Middle frontal gyrus (tissue), 1 donor: ENCODE data around the gene SPATS2.
"Not testable (repeated sequence)": the region's sequence is repeated elsewhere in the genome, so short reads cannot be mapped to it uniquely, and the experiment has no call there.

Experiments
- DNase-seq: peaks from one replicate; pipeline ENCODE4 v3.0.0-alpha.2; 2015; ENCODE audit warnings: low spot score; ENCODE audit errors: extremely low spot score

Gene SPATS2

GRCh38 chr12:49511410-49511809 is 144.1 kb downstream of the SPATS2 start:
- DNase-seq = no peak

DNA sequence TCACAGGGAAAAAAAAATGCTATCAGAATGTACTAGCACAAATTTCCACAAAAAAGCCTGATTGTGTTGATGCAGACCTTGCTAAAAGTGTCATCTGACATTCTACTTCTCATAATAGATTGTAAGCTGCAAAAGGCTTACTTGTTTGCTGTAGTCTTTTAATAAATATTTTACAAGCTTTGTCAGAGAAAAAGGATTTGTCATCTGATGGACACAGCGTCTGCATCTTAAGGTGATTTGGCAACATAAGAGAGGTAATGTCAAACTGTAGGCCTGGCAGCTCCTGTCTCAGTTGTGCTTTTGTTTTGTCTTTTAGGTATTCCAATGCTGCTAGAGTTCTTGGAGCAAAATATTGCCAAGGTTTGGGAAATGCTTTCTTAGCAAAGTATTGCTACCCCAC is 145.3 kb downstream of the SPATS2 start:
- DNase-seq = no peak

DNA sequence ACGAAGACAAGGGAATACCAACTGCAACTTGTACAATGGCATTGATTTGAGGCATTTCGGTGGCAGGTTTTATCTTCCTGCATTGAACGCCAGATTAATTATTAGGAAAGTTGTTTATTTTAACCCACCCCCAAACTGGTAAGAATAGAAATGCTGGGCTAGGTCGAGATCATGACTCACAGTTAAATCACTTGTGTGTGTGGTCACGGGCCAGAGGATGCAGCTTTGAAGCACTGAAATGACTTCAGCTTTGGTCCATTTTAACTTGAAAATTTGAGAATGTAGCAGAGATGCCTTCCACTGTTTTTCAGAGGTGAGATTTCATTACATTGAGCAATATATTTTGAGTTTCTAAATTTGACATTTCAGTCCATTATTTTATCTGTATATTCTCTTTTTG is 148.0 kb downstream of the SPATS2 start:
- no peak for DNase-seq

GRCh38 chr12:49518914-49519573 is 151.8 kb downstream of the SPATS2 start:
- DNase-seq = no peak

GRCh38 chr12:49519574-49519936 is 152.3 kb downstream of the SPATS2 start:
- DNase-seq = no peak

GRCh38 chr12:49521389-49521788 is 154.1 kb downstream of the SPATS2 start:
- DNase-seq = no peak

DNA sequence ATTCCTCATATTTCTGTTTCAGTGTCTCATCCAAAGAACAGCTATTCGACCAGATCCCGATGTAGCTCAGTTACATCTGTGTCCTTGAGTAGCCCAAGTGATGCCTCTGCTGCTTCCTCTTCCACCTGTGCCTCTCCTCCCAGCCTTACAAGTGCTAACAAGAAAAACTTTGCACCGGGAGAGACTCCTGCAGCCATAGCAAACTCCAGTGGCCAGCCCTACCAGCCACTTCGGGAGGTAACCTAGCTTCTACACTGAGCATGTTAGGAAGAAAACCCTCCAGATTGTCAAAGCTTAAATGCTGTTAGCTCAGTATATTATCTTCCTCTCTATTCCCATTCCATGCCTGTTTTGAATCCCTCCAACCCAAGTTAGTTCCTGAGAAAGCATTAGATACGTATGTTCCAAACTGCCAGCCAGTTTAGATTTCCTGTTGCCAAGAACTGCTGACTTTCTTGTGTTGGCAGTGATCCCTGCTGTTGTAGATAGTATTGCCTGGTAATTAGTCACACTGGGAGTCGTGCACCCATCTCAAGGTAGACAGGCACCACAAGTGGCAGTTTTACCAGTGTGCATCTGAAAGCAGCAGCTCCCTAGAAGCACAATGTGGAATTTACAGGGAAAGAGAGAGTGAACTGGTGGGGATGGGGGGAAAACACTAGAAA is 157.5 kb downstream of the SPATS2 start:
- DNase-seq = no peak

- DNase-seq = no peak
These were observed 158.7 kb downstream of the SPATS2 start for GRCh38 chr12:49525942-49526341.

- no peak for DNase-seq
These were observed 160.3 kb downstream of the SPATS2 start for GRCh38 chr12:49527361-49528130.

DNA sequence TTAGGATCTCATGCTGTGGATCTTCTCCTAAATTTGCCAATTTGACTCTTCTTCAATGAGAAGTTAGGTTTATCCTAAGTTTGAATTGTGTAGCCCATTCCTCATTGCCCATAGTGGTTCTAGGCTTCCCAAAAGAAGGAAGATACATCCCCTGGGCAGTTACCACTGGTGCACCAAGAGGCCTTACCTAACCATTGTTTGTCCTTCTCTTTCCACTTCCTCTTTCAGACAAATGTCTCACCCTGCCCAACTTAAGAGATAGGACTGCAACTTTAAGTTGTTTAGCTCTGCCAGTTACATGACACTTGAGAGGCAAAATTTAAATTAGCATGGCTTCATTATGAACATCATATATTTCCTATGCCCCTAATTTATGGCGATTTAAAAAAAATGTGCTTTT is 162.2 kb downstream of the SPATS2 start:
- DNase-seq = no peak

GRCh38 chr12:49531745-49532144 is 164.5 kb downstream of the SPATS2 start:
- no peak for DNase-seq

DNA sequence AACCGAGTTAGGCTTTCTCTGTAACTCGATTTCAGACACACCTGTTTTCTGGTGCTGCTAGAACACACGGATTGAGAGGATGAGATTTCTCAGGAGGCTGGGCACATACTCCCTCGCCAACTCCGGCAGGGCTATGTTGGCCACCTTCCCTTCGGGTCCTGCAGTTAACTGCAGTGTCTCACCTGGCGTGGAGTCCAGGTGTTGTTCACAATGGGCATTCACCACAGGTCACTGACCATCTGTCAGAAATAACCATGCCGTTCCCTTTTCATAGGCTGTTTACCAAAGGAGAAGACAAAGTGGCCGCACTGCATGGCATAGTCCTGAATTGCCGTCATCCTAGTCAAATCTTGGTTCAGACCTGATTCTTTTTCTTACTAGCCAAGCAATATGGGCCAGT is 166.1 kb downstream of the SPATS2 start:
- DNase-seq = no peak

- not testable (repeated sequence) for DNase-seq
These were observed 166.9 kb downstream of the SPATS2 start for GRCh38 chr12:49534122-49534521.

- no peak for DNase-seq
These were observed 167.5 kb downstream of the SPATS2 start for GRCh38 chr12:49534731-49535278.

GRCh38 chr12:49535921-49536525 is 168.8 kb downstream of the SPATS2 start:
- no peak for DNase-seq

DNA sequence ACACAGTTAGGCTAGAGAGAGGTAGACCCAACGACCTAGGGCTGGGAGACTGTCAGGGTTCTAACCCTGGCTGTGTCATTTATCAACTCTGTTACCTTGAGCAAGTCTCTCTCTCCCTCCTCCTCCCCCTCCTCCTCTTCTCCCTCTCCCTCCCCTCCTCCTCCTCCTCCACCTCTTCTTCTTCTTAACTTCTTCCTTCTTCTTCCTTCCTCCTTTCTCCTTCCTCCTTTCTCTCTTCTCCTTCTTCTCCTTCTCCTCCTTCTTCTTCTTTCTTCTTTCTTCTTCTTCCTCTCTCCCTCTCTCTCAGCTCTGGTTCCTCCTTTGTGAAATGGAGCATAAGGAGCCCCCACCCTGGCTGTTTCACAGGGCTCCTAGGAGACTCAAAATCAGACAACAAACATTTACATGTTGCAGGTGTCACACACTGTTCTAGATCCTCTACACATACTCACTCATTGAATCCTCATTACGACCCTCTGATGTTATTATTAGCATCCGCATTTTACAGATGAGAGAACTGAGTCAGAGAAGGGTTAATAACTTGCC is 169.3 kb downstream of the SPATS2 start:
- DNase-seq = no peak

DNA sequence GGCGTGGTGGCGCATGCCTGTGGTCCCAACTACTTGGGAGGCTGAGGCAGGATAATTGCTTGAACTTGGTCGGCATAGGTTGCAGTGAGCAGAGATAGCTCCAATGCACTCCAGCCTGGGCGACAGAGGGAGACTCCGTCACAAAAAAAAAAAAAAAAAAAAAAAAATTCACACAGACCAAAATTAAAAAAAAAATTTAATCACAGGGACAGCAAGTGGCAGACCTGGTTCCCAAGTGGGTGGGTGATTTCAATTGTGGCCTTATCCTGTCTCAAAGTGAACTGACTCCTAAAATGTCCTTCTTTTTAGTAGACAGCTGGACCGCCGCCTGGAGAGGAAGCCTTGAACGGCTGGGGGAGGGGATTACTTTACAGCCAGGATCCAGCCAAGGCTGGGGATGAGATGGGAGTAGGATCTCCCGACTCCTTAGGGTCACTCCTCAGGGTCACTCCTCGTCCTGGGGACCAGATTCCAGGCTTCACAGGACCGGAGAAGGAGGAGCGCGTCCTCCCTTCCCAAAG is 170.0 kb downstream of the SPATS2 start:
- no peak for DNase-seq

GRCh38 chr12:49537752-49538509 is 170.7 kb downstream of the SPATS2 start:
- DNase-seq = no peak

- DNase-seq = no peak
These were observed 171.5 kb downstream of the SPATS2 start, which contains the start of gene KCNH3 for GRCh38 chr12:49538510-49539403. Gene KCNH3 (plus strand): TSS chr12:49539030. CDS start chr12:49539417, 387 bp downstream.
